DOHH2 (cell line): ENCODE data around the gene ATXN7L1.

Experiments
- H3F3A ChIP-seq: fragments of 200-600 bp; sonication (generic), shearing (Covaris generic); 2 replicates; pipeline ENCODE4 v1.6.0; 2016; ENCODE audit warnings: antibody characterized with exemption, mild to moderate bottlenecking; ENCODE audit not compliant: control insufficient read depth, insufficient read depth
- H3K27ac ChIP-seq: fragments of 200-600 bp; sonication (generic); 2 replicates; pipeline ENCODE4 v1.5.1; 2014; ENCODE audit warnings: low read depth, mild to moderate bottlenecking, low read length, moderate library complexity
- H3K27me3 ChIP-seq: fragments of 200-600 bp; sonication (generic); 2 replicates; pipeline ENCODE4 v1.6.1; 2014; ENCODE audit warnings: mild to moderate bottlenecking, low read length, mixed read lengths; ENCODE audit not compliant: control insufficient read depth
- H3K36me3 ChIP-seq: fragments of 200-600 bp; sonication (generic); 2 replicates; pipeline ENCODE4 v1.6.1; 2014; ENCODE audit warnings: mild to moderate bottlenecking, low read length, moderate library complexity, mixed read lengths; ENCODE audit not compliant: control insufficient read depth
- H3K4me1 ChIP-seq: fragments of 200-600 bp; sonication (generic); 2 replicates; pipeline ENCODE4 v1.6.1; 2014; ENCODE audit warnings: mild to moderate bottlenecking, low read length, mixed read lengths; ENCODE audit not compliant: control insufficient read depth
- H3K4me2 ChIP-seq: fragments of 200-600 bp; sonication (generic); 2 replicates; pipeline ENCODE4 v1.6.0; 2014; ENCODE audit warnings: mild to moderate bottlenecking, low read length, moderate library complexity
- H3K4me3 ChIP-seq: fragments of 200-600 bp; sonication (generic); 2 replicates; pipeline ENCODE4 v1.5.1; 2014; ENCODE audit warnings: mild to moderate bottlenecking, low read length, mixed read lengths
- H3K79me2 ChIP-seq: fragments of 200-600 bp; sonication (generic); 2 replicates; pipeline ENCODE4 v1.6.1; 2014; ENCODE audit warnings: mild to moderate bottlenecking, low read length, mixed read lengths; ENCODE audit not compliant: control insufficient read depth
- H3K9me2 ChIP-seq: fragments of 200-600 bp; sonication (generic); replicated peaks from 2 replicates; pipeline ENCODE4 v1.6.1; 2014; ENCODE audit warnings: mild to moderate bottlenecking, low read length, mixed read lengths; ENCODE audit not compliant: control insufficient read depth
- H3K9me3 ChIP-seq: fragments of 200-600 bp; sonication (generic); 2 replicates; pipeline ENCODE4 v1.6.1; 2014; ENCODE audit warnings: antibody characterized with exemption, low read length, mixed read lengths; ENCODE audit not compliant: control insufficient read depth, insufficient read depth
- H4K20me1 ChIP-seq: fragments of 200-600 bp; sonication (generic); 2 replicates; pipeline ENCODE4 v1.6.0; 2014; ENCODE audit warnings: low read depth, mild to moderate bottlenecking, antibody characterized with exemption, low read length, moderate library complexity; ENCODE audit not compliant: control insufficient read depth, insufficient read depth
- CTCF ChIP-seq: fragments of 200-600 bp; sonication (generic); IDR thresholded peaks from one replicate; pipeline ENCODE4 v1.5.1; 2014; ENCODE audit warnings: antibody characterized with exemption, mild to moderate bottlenecking, low read depth, low read length; ENCODE audit not compliant: poor library complexity, severe bottlenecking
- EZH2phosphoT487 ChIP-seq: fragments of 200-600 bp; sonication (generic); IDR thresholded peaks from 2 replicates; pipeline ENCODE4 v1.6.1; 2017; ENCODE audit warnings: borderline replicate concordance, mild to moderate bottlenecking, antibody characterized with exemption, low read length, moderate library complexity, mixed read lengths

The ATXN7L1 gene

GRCh38 chr7:105838627-105839231 is 37.7 kb downstream of the ATXN7L1 start:
- H3K4me1 ChIP-seq: no peaks in the 10 kb centered on the region
- H3K4me3 ChIP-seq: no peak overlapping the region
- H3K4me2 ChIP-seq: no peak overlapping the region
- 0 out of 2 replicates have a peak, but pooled peaks cover 3% of the 10 kb centered on the region for H3K27me3 ChIP-seq
- H4K20me1 ChIP-seq: no peaks in the 10 kb centered on the region
- TF ChIP-seq EZH2phosphoT487: no peak
- TF ChIP-seq CTCF: no peak
- H3K9me3 ChIP-seq: no peaks in the 10 kb centered on the region
- no peaks in the 10 kb centered on the region for H3K36me3 ChIP-seq
- H3F3A ChIP-seq: no peaks in the 10 kb centered on the region
- no peaks in the 10 kb centered on the region for H3K79me2 ChIP-seq
- no peak overlapping the region for H3K27ac ChIP-seq
- no peaks in the 10 kb centered on the region for H3K9me2 ChIP-seq

GRCh38 chr7:105837765-105838626 is 38.4 kb downstream of the ATXN7L1 start:
- H3F3A ChIP-seq: no peaks in the 10 kb centered on the region
- H3K27ac ChIP-seq: no peak overlapping the region
- no peaks in the 10 kb centered on the region for H3K79me2 ChIP-seq

GRCh38 chr7:105835441-105835840 is 41.0 kb downstream of the ATXN7L1 start:
- H3K36me3 ChIP-seq: no peaks in the 10 kb centered on the region
- H3K4me1 ChIP-seq: no peaks in the 10 kb centered on the region
- no peak overlapping the region for H3K27ac ChIP-seq
- H3K4me3 ChIP-seq: no peak overlapping the region
- no peak overlapping the region for H3K4me2 ChIP-seq
- H3F3A ChIP-seq: no peaks in the 10 kb centered on the region
- no peaks in the 10 kb centered on the region for H3K79me2 ChIP-seq
- H3K9me2 ChIP-seq: no peaks in the 10 kb centered on the region
- H3K27me3 ChIP-seq: peaks cover 7% of the 10 kb centered on the region
- no peaks in the 10 kb centered on the region for H3K9me3 ChIP-seq
- TF ChIP-seq EZH2phosphoT487 (no peak), CTCF (no peak)
- H4K20me1 ChIP-seq: no peaks in the 10 kb centered on the region

More at GRCh38 chr7:105837765-105838626, 38.4 kb downstream of the ATXN7L1 start:
- Histone ChIP-seq H3K36me3 (no peaks in the 10 kb centered on the region), H3K4me2 (no peak overlapping the region), H3K9me2 (no peaks in the 10 kb centered on the region), H3K9me3 (no peaks in the 10 kb centered on the region), H3K4me3 (no peak overlapping the region), H3K27me3 (peaks cover 6% of the 10 kb centered on the region), H4K20me1 (no peaks in the 10 kb centered on the region), H3K4me1 (no peaks in the 10 kb centered on the region)
- TF ChIP-seq CTCF (no peak), EZH2phosphoT487 (no peak)
